Measurements from ENCODE around the gene SLC30A10.

GRCh38 chr1:219917851-219918466 lies 10.4 kb downstream of the SLC30A10 start:
- TF ChIP-seq CTCF (IDR thresholded peaks at IDR 0.05) (no peak), POLR2A (IDR thresholded peaks at IDR 0.05) (no peak)

Measured in esophagus squamous epithelium (tissue), 4 donors.